Measurements from ENCODE around the gene ST6GALNAC3.

DNA sequence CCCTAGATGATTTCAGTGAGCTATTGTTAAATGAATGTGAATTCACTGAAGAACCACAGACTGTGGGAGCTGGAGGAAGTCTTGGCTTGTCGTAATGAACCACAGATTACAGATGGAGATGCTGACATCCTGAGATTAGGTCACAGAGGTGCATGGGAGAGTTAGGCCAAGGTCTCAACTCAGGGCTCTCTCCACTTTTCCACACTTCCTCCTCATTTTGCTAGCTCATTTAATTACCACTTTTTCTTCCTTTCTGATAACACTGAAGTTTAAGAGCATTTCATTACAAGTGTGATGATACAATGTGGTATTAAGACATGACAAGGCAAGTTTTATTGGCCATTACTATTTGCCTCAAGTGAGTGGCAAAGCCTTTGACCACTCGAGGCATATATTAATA is 30.8 kb downstream of the ST6GALNAC3 start:
- TF ChIP-seq, protein P1, sequence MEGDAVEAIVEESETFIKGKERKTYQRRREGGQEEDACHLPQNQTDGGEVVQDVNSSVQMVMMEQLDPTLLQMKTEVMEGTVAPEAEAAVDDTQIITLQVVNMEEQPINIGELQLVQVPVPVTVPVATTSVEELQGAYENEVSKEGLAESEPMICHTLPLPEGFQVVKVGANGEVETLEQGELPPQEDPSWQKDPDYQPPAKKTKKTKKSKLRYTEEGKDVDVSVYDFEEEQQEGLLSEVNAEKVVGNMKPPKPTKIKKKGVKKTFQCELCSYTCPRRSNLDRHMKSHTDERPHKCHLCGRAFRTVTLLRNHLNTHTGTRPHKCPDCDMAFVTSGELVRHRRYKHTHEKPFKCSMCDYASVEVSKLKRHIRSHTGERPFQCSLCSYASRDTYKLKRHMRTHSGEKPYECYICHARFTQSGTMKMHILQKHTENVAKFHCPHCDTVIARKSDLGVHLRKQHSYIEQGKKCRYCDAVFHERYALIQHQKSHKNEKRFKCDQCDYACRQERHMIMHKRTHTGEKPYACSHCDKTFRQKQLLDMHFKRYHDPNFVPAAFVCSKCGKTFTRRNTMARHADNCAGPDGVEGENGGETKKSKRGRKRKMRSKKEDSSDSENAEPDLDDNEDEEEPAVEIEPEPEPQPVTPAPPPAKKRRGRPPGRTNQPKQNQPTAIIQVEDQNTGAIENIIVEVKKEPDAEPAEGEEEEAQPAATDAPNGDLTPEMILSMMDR (IDR thresholded peaks at IDR 0.05 in 2 of 3, conservative IDR thresholded peaks at IDR 0.05 in 1 of 3; ENCODE audit: borderline replicate concordance in 1 of 3, insufficient read depth in 1 of 3, low read depth in 2 of 3, low read length in 2 of 3): no peak
- TF ChIP-seq FOSL1 (IDR thresholded peaks at IDR 0.05; ENCODE audit: low read depth) (no peak), ELF1 (IDR thresholded peaks at IDR 0.05; ENCODE audit: borderline replicate concordance, low read depth) (no peak), JUND (IDR thresholded peaks at IDR 0.05) (no peak), EZH2phosphoT487 (IDR thresholded peaks at IDR 0.05; ENCODE audit: borderline replicate concordance) (no peak)

All from HCT116 (cell line).